HepG2 (cell line): Measurements from ENCODE around the gene SNX9. TPM values are rescaled to one million over a fixed set of nuclear protein-coding genes. Genes with fewer than 3 reads are reported as not detected.

Source experiments
- AHDC1 ChIP-seq: sonication (generic); formaldehyde crosslinking; IDR thresholded peaks from 2 replicates; pipeline ENCODE4 v1.5.1; 2020; ENCODE audit warnings: mild to moderate bottlenecking, missing genetic modification reagents, borderline replicate concordance
- BCL6 ChIP-seq: IDR thresholded peaks from 2 replicates; pipeline ENCODE4 v1.6.1; 2016; ENCODE audit warnings: missing genetic modification reagents, missing compliant biosample characterization
- DNMT1 ChIP-seq: sonication (generic); formaldehyde crosslinking; IDR thresholded peaks from 2 replicates; pipeline ENCODE4 v1.5.1; 2020; ENCODE audit warnings: mild to moderate bottlenecking, missing genetic modification reagents
- GZF1 ChIP-seq: sonication (generic); formaldehyde crosslinking; IDR thresholded peaks from 2 replicates; pipeline ENCODE4 v1.5.1; 2020; ENCODE audit warnings: mild to moderate bottlenecking, missing genetic modification reagents
- HNRNPK ChIP-seq: fragments of 200-400 bp; formaldehyde crosslinking; IDR thresholded peaks from 2 replicates; pipeline ENCODE4 v1.6.1; 2018; ENCODE audit warnings: low read length, low read depth, moderate library complexity, mild to moderate bottlenecking; ENCODE audit not compliant: poor library complexity, severe bottlenecking
- NR2F6 ChIP-seq, 2 experiments: IDR thresholded peaks; 2 replicates each; pipeline ENCODE4 v1.6.1; 2016; ENCODE audit warnings: antibody characterized with exemption in 1 of 2, mild to moderate bottlenecking in 1 of 2
- PITX1 ChIP-seq: sonication (generic); formaldehyde crosslinking; IDR thresholded peaks from 2 replicates; pipeline ENCODE4 v1.5.1; 2020; ENCODE audit warnings: mild to moderate bottlenecking, missing genetic modification reagents
- PPARG ChIP-seq: conservative IDR thresholded peaks from 2 replicates; pipeline ENCODE4 v1.6.1; 2016; ENCODE audit warnings: missing biosample characterization, missing genetic modification reagents
- RARA ChIP-seq: IDR thresholded peaks from 2 replicates; pipeline ENCODE4 v1.6.1; 2016; ENCODE audit warnings: missing genetic modification reagents, missing compliant biosample characterization
- SKI ChIP-seq: fragments of 450-650 bp; IDR thresholded peaks from one replicate; pipeline ENCODE4 v1.6.1; 2018; ENCODE audit warnings: mild to moderate bottlenecking; ENCODE audit not compliant: partially characterized antibody
- SOX5 ChIP-seq: IDR thresholded peaks from 2 replicates; pipeline ENCODE4 v1.6.1; 2016; ENCODE audit warnings: borderline replicate concordance
- SRSF9 ChIP-seq: fragments of 200-400 bp; formaldehyde crosslinking; IDR thresholded peaks from 2 replicates; pipeline ENCODE4 v1.6.1; 2018; ENCODE audit warnings: borderline replicate concordance, mild to moderate bottlenecking, low read depth, low read length; ENCODE audit not compliant: insufficient read depth, poor library complexity, severe bottlenecking
- SYNCRIP ChIP-seq: fragments of 200-400 bp; formaldehyde crosslinking; IDR thresholded peaks from 2 replicates; pipeline ENCODE4 v1.6.1; 2018; ENCODE audit warnings: mild to moderate bottlenecking, low read depth, low read length; ENCODE audit not compliant: insufficient read depth
- ZNF510 ChIP-seq: sonication (generic); formaldehyde crosslinking; IDR thresholded peaks from 2 replicates; pipeline ENCODE4 v1.4.0; 2020; ENCODE audit warnings: low read depth, mild to moderate bottlenecking, missing genetic modification reagents
- ZNF687 ChIP-seq: sonication (generic); formaldehyde crosslinking; IDR thresholded peaks from 2 replicates; pipeline ENCODE4 v1.5.1; 2020; ENCODE audit warnings: mild to moderate bottlenecking, missing genetic modification reagents, moderate library complexity
- polyA plus RNA-seq, 8 experiments: library from polyadenylated mRNA; depleted of rRNA in 3 of 8; stranded (reverse) in 7 of 8; unstranded in 1 of 8; fragments of >200 nt; fragmentation: Illumina TruSeq in 4 of 8; extraction: Trizol in 4 of 8; gene quantifications; 2 replicates each; pipeline versions ENCODE4 v1.2.1 to v1.2.3, GENCODE V29; 2011 to 2016; ENCODE audit warnings: low read depth in 4 of 8, missing spikeins in 1 of 8, mixed read lengths in 1 of 8; ENCODE audit not compliant: insufficient read depth in 1 of 8
- total RNA-seq, 5 experiments: library from RNA; depleted of rRNA; stranded (reverse); fragments of >200 nt; fragmentation: Illumina TruSeq; extraction: Trizol; gene quantifications; 2 replicates each; pipeline ENCODE4 v1.2.3, GENCODE V29; 2016; ENCODE audit warnings: low read depth in 1 of 5
- TF ChIP-seq, protein P1 (sequence below): IDR thresholded peaks from 2 replicates; pipeline ENCODE4 v1.6.1; 2012; ENCODE audit warnings: inconsistent platforms
- TF ChIP-seq, protein P2 (sequence below): sonication (generic); formaldehyde crosslinking; IDR thresholded peaks from 2 replicates; pipeline ENCODE4 v1.4.0; 2020; ENCODE audit warnings: missing genetic modification reagents, borderline replicate concordance

SNX9 gene
- total and polyA plus RNA-seq, 2 of the 13 experiments (the other 11 are each of a cell fraction or from before 2014, with no cell fraction given), result 21.9 to 36.0 TPM

GRCh38 chr6:157980288-157981131, 157.5 kb downstream of the SNX9 start (continued):
- peak; percentile 22; the same call in 1 of the 2 replicates for TF ChIP-seq ZNF687 (CRISPR knock-in tag)
- no peak for TF ChIP-seq HNRNPK
- peak; percentile 28 for TF ChIP-seq SKI
- 0 out of 2 replicates have a peak, but pooled peaks have one; percentile 51 for TF ChIP-seq DNMT1 (CRISPR knock-in tag)
- TF ChIP-seq SYNCRIP, result no peak
- TF ChIP-seq, protein P1, sequence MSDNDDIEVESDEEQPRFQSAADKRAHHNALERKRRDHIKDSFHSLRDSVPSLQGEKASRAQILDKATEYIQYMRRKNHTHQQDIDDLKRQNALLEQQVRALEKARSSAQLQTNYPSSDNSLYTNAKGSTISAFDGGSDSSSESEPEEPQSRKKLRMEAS, result peak; percentile 36
- TF ChIP-seq PPARG (CRISPR knock-in tag), result peak; percentile 99
- TF ChIP-seq SOX5 (CRISPR knock-in tag), result peak; percentile 39; the same call in 1 of the 2 replicates
- no peak for TF ChIP-seq ZNF510
- TF ChIP-seq GZF1 (CRISPR knock-in tag), result 0 out of 2 replicates have a peak, but pooled peaks have one; percentile 18
- no peak for TF ChIP-seq AHDC1 (CRISPR knock-in tag)
- peak; percentile 96 for TF ChIP-seq RARA (CRISPR knock-in tag)
- TF ChIP-seq SRSF9, result no peak
- peak; percentile 99 for TF ChIP-seq BCL6 (CRISPR knock-in tag)
- no peak for TF ChIP-seq NR2F6 (IDR thresholded peaks at IDR 0.05)
- TF ChIP-seq NR2F6 (CRISPR knock-in tag; IDR thresholded peaks at IDR 0.05), result peak; percentile 58
- 0 out of 2 replicates have a peak, but pooled peaks have one; percentile 21 for TF ChIP-seq PITX1
- TF ChIP-seq, protein P2, sequence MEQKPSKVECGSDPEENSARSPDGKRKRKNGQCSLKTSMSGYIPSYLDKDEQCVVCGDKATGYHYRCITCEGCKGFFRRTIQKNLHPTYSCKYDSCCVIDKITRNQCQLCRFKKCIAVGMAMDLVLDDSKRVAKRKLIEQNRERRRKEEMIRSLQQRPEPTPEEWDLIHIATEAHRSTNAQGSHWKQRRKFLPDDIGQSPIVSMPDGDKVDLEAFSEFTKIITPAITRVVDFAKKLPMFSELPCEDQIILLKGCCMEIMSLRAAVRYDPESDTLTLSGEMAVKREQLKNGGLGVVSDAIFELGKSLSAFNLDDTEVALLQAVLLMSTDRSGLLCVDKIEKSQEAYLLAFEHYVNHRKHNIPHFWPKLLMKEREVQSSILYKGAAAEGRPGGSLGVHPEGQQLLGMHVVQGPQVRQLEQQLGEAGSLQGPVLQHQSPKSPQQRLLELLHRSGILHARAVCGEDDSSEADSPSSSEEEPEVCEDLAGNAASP, result peak; percentile 73; the same call in 1 of the 2 replicates
